ENCODE results near the gene CASP1. TPM values are rescaled to one million over a fixed set of nuclear protein-coding genes. Genes with fewer than 3 reads are reported as not detected.

CASP1 gene
- polyA plus RNA-seq, 3 donors, result 210 to 460 (median 433) TPM

- peaks cover 0 to 2% (median 0%) of the 10 kb centered on the region in 3 donors for H3K27me3 Mint-ChIP-seq (ENCODE audit: low read depth in 3 of 3)
- H3K9me3 Mint-ChIP-seq, result peaks cover 0 to 2% (median 0%) of the 10 kb centered on the region in 7 donors
- peak overlapping the region in 1 of 7 donors; percentile 73 for H3K27ac Mint-ChIP-seq
- no peaks in the 10 kb centered on the region for H3K79me2 ChIP-seq (ENCODE audit: insufficient read depth, low read length)
- intact Hi-C loops (cut with micrococcal nuclease), result loop anchor here in 1 of 2 donors (5.0 kb wide), 1 partner anchor 41 kb away; no protein-coding TSS in a partner anchor
- H3K4me1 ChIP-seq (ENCODE audit: control insufficient read depth in 1 of 2, insufficient read depth in 2 of 2, low read length in 2 of 2), result no peaks in the 10 kb centered on the region
- TF ChIP-seq, protein P1, sequence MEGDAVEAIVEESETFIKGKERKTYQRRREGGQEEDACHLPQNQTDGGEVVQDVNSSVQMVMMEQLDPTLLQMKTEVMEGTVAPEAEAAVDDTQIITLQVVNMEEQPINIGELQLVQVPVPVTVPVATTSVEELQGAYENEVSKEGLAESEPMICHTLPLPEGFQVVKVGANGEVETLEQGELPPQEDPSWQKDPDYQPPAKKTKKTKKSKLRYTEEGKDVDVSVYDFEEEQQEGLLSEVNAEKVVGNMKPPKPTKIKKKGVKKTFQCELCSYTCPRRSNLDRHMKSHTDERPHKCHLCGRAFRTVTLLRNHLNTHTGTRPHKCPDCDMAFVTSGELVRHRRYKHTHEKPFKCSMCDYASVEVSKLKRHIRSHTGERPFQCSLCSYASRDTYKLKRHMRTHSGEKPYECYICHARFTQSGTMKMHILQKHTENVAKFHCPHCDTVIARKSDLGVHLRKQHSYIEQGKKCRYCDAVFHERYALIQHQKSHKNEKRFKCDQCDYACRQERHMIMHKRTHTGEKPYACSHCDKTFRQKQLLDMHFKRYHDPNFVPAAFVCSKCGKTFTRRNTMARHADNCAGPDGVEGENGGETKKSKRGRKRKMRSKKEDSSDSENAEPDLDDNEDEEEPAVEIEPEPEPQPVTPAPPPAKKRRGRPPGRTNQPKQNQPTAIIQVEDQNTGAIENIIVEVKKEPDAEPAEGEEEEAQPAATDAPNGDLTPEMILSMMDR (IDR thresholded peaks at IDR 0.05), result no peak
- no peaks in the 10 kb centered on the region for H3K9me3 ChIP-seq (replicated peaks in 1 of 2; ENCODE audit: control insufficient read depth in 1 of 2, insufficient read depth in 1 of 2, low read length in 2 of 2)
- H3K4me1 Mint-ChIP-seq, result peaks cover 12% of the 10 kb centered on the region
- H4K20me1 ChIP-seq (ENCODE audit: insufficient read depth, low read length), result no peaks in the 10 kb centered on the region
- no peaks in the 10 kb centered on the region for H3K36me3 ChIP-seq (replicated peaks in 1 of 2; ENCODE audit: control insufficient read depth in 1 of 2, insufficient read depth in 2 of 2, low read length in 2 of 2)
- H3K4me3 ChIP-seq (replicated peaks in 1 of 3; ENCODE audit: low read depth in 2 of 3, low read length in 3 of 3), result no peak overlapping the region
- H3K9ac ChIP-seq (ENCODE audit: insufficient read depth, low read length, poor library complexity, severe bottlenecking), result no peak overlapping the region
- H3K36me3 Mint-ChIP-seq, result no peaks in the 10 kb centered on the region
- H3K4me3 Mint-ChIP-seq, result no peak overlapping the region
- H3K27ac ChIP-seq (ENCODE audit: low read depth in 1 of 2, low read length in 2 of 2), result no peak overlapping the region
- H3K27me3 ChIP-seq (ENCODE audit: control insufficient read depth in 2 of 2, insufficient read depth in 2 of 2, low read length in 2 of 2), result no peaks in the 10 kb centered on the region
- no CpG with 5 or more reads among the region's 1 CpG for WGBS (ENCODE audit: insufficient coverage)
- DNase-seq, result no peak
- H2AFZ ChIP-seq (ENCODE audit: insufficient read depth, low read depth, low read length, poor library complexity, severe bottlenecking), result peak overlapping the region; percentile 2
- no peak overlapping the region for H3K4me2 ChIP-seq (replicated peaks; ENCODE audit: extremely low read depth, low read length, poor library complexity, severe bottlenecking)
Observed at GRCh38 chr11:105056446-105056845, 21.5 kb upstream of the CASP1 start.

- H3K27ac Mint-ChIP-seq, result peak overlapping the region in 5 of 7 donors; percentile 40 to 77 (median 70)
- no peak overlapping the region for H3K4me3 Mint-ChIP-seq
- no peak overlapping the region for H3K4me2 ChIP-seq (replicated peaks; ENCODE audit: extremely low read depth, low read length, poor library complexity, severe bottlenecking)
- no peaks in the 10 kb centered on the region for H3K27me3 ChIP-seq (ENCODE audit: control insufficient read depth in 2 of 2, insufficient read depth in 2 of 2, low read length in 2 of 2)
- intact Hi-C loops (cut with micrococcal nuclease), result loop anchor here in 1 of 2 donors (5.0 kb wide), 1 partner anchor 42 kb away; no protein-coding TSS in a partner anchor
- no peak overlapping the region for H3K27ac ChIP-seq (ENCODE audit: low read depth in 1 of 2, low read length in 2 of 2)
- no peaks in the 10 kb centered on the region for H3K4me1 ChIP-seq (ENCODE audit: control insufficient read depth in 1 of 2, insufficient read depth in 2 of 2, low read length in 2 of 2)
- no peaks in the 10 kb centered on the region for H3K79me2 ChIP-seq (ENCODE audit: insufficient read depth, low read length)
- TF ChIP-seq, protein P1 (IDR thresholded peaks at IDR 0.05), result no peak
- no peaks in the 10 kb centered on the region for H4K20me1 ChIP-seq (ENCODE audit: insufficient read depth, low read length)
- DNase-seq, result peak; percentile 59 to 78 (median 62)
- no peak overlapping the region for H3K9ac ChIP-seq (ENCODE audit: insufficient read depth, low read length, poor library complexity, severe bottlenecking)
- H3K9me3 ChIP-seq (replicated peaks in 1 of 2; ENCODE audit: control insufficient read depth in 1 of 2, insufficient read depth in 1 of 2, low read length in 2 of 2), result no peaks in the 10 kb centered on the region
- H3K27me3 Mint-ChIP-seq (ENCODE audit: low read depth in 3 of 3), result peaks cover 0 to 2% (median 0%) of the 10 kb centered on the region in 3 donors
- H3K9me3 Mint-ChIP-seq, result peaks cover 0 to 2% (median 0%) of the 10 kb centered on the region in 7 donors
- WGBS (ENCODE audit: insufficient coverage), result no CpG with 5 or more reads among the region's 2 CpGs
- no peak overlapping the region for H2AFZ ChIP-seq (ENCODE audit: insufficient read depth, low read depth, low read length, poor library complexity, severe bottlenecking)
- peaks cover 16% of the 10 kb centered on the region for H3K4me1 Mint-ChIP-seq
- no peaks in the 10 kb centered on the region for H3K36me3 Mint-ChIP-seq
- no peak overlapping the region for H3K4me3 ChIP-seq (replicated peaks in 1 of 3; ENCODE audit: low read depth in 2 of 3, low read length in 3 of 3)
- no peaks in the 10 kb centered on the region for H3K36me3 ChIP-seq (replicated peaks in 1 of 2; ENCODE audit: control insufficient read depth in 1 of 2, insufficient read depth in 2 of 2, low read length in 2 of 2)
Observed at GRCh38 chr11:105054723-105055493, 20.0 kb upstream of the CASP1 start.
